Activated naive CD4-positive, alpha-beta T cell treated with anti-CD3 and anti-CD28 coated beads, Interleukin-2, amount 10 ng/mL, durations not matched to agents 5 hours and 36 hours (primary cell): ENCODE results near the gene TMEM37. TPM values are rescaled to one million over a fixed set of nuclear protein-coding genes. Genes with fewer than 3 reads are reported as not detected.

Experiments used
- total RNA-seq, 2 experiments: library from RNA; stranded (reverse); gene quantifications; one replicate each; pipeline ENCODE4 v1.2.3, GENCODE V29; 2021

Gene TMEM37, protein sequence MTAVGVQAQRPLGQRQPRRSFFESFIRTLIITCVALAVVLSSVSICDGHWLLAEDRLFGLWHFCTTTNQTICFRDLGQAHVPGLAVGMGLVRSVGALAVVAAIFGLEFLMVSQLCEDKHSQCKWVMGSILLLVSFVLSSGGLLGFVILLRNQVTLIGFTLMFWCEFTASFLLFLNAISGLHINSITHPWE
- total RNA-seq = not detected

DNA sequence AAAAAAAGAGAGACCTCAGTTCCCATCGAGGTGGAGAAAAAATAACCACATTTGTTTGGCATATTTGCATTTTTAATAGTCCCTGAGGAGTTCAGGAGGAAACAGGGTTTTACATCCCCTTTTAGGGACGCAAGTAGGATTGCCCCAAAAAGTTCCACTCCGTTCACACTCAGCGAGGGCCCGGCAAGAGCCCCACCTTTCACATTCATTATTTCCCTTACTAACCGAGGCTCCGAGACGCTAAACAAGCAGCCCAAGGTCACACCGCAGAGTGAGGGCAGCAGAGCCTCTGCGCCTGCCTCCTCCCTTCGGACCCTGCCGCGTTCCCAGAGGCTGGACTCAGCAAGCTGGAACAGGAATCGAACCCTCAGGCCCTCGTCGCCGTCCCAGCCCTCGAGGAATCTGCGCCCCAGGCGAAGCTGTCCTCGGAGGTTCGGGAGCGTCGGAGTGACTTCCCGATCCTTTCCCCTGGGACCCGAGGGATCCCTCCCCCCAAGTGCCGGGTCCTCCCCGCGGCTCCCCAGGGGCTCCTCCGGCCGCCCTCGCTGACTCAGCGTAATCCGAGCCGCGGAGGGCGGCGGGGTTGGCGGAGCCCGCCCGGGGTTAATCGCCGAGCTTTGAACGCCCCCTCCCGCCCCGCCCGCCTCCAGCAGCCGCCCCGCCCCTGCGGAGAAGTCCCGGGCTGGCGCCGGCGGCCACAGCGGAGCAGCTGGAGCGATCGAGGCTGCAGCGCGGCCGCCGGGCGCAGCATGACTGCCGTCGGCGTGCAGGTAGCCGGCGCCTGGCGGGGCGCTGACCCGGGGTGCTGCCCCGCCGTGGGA, at the start of gene TMEM37:
TMEM37 (plus strand) TSS at position 700 of the 821 bp plus-strand sequence; CDS start at position 750, 50 bp downstream.

Other genes with a start within 250 kb of the TMEM37 start
- gene STEAP3, start 208.0 kb upstream of the TMEM37 start, total RNA-seq = under 1 TPM in 1 of 2 experiments, not detected in 1; 0.08 TPM
- 1 to 10 TPM; 4.8 to 5.0 TPM for gene C2orf76, start 65.0 kb upstream of the TMEM37 start, total RNA-seq
- 100 to 1,000 TPM; 141 to 147 TPM for gene DBI, start 64.9 kb upstream of the TMEM37 start, total RNA-seq
- gene SCTR, start 92.6 kb downstream of the TMEM37 start, total RNA-seq = not detected
- gene CFAP221, start 112.6 kb downstream of the TMEM37 start, total RNA-seq = not detected
- gene TMEM177, start 247.3 kb downstream of the TMEM37 start, total RNA-seq = 10 to 100 TPM; 11.0 to 11.1 TPM